Spleen (tissue), 11 donors: ENCODE measurements around the gene POMT1. TPM values are rescaled to one million over a fixed set of nuclear protein-coding genes. Genes with fewer than 3 reads are reported as not detected.

Source experiments
- DNase-seq: peaks from one replicate; pipeline ENCODE4 v3.0.0-alpha.2; 2020
- H3K27ac ChIP-seq, 8 donors: fragments of 200-600 bp; sonication (generic) in 7 of 8; 1 replicate in 4 of 8; 2 replicates in 4 of 8; pipeline versions ENCODE4 v1.5.0 to v1.8.0; 2016 to 2021; ENCODE audit warnings: inconsistent platforms in 4 of 8, mild to moderate bottlenecking in 4 of 8, moderate library complexity in 1 of 8
- H3K27me3 ChIP-seq, 7 donors: fragments of 200-600 bp; sonication (generic) in 6 of 7; replicated peaks in 1 of 7; 1 replicate in 4 of 7; 2 replicates in 3 of 7; pipeline versions ENCODE4 v1.5.0 to v1.8.0; 2016 to 2021; ENCODE audit warnings: inconsistent platforms in 3 of 7, mild to moderate bottlenecking in 1 of 7
- H3K36me3 ChIP-seq, 6 donors: fragments of 200-600 bp; sonication (generic) in 5 of 6; 1 replicate in 4 of 6; 2 replicates in 2 of 6; pipeline versions ENCODE4 v1.5.0 to v1.8.0; 2016 to 2021; ENCODE audit warnings: inconsistent platforms in 2 of 6
- H3K4me1 ChIP-seq, 6 donors: fragments of 200-600 bp; sonication (generic) in 5 of 6; 1 replicate in 3 of 6; 2 replicates in 3 of 6; pipeline versions ENCODE4 v1.5.0 to v1.8.0; 2016 to 2021; ENCODE audit warnings: inconsistent platforms in 3 of 6
- H3K4me3 ChIP-seq, 8 donors: fragments of 200-600 bp; sonication (generic) in 7 of 8; 1 replicate in 4 of 8; 2 replicates in 4 of 8; pipeline versions ENCODE4 v1.5.0 to v1.8.0; 2016 to 2021; ENCODE audit warnings: inconsistent platforms in 4 of 8, mild to moderate bottlenecking in 4 of 8, moderate library complexity in 2 of 8
- H3K9me3 ChIP-seq, 8 donors: fragments of 200-600 bp; sonication (generic) in 7 of 8; 1 replicate in 4 of 8; 2 replicates in 4 of 8; pipeline versions ENCODE4 v1.5.0 to v1.8.0; 2016 to 2021; ENCODE audit warnings: inconsistent platforms in 4 of 8
- POLR2A ChIP-seq, 3 donors: fragments of 450-650 bp; IDR thresholded peaks; one replicate each; pipeline ENCODE4 v1.5.1; 2017; ENCODE audit warnings: antibody characterized with exemption in 3 of 3, mild to moderate bottlenecking in 1 of 3
- POLR2AphosphoS5 ChIP-seq, 3 donors: sonication (generic); formaldehyde crosslinking; IDR thresholded peaks; one replicate each; pipeline ENCODE4 v1.5.1; 2017; ENCODE audit warnings: antibody characterized with exemption in 3 of 3
- WGBS, 5 donors: extraction: QIAGEN DNeasy Blood & Tissue Kit in 3 of 5; methylation state at CpG; one replicate each; pipeline versions ENCODE4 v1.1.5 to v1.1.7; 2013 to 2018; 5-methylcytosine and 5-hydroxymethylcytosine counted together
- intact Hi-C: fragments of 100-400 bp; cut with DNase I; formaldehyde crosslinking; loops from one replicate; pipeline ENCODE4 v1.15.0; 2023; ENCODE audit warnings: low total_unique reads
- polyA plus RNA-seq, 3 donors: library from polyadenylated mRNA; stranded (reverse); fragments of 200-250 nt; gene quantifications; one replicate each; pipeline ENCODE4 v1.2.1, GENCODE V29; 2013
- total RNA-seq, 7 donors: library from RNA; depleted of rRNA in 3 of 7; stranded (reverse); fragments of >200 nt in 3 of 7; fragmentation: NEBNext Ultra II Directional in 4 of 7; extraction: Animal tissue kit (Norgen Biotek cat#: 25700) in 4 of 7; gene quantifications; one replicate each; pipeline versions ENCODE4 v1.1.0 to v1.2.1, GENCODE V29; 2016 to 2021
- TF ChIP-seq, protein P1 (sequence below), 11 experiments: fragments of 200-600 bp in 7 of 11; fragments of 450-650 bp in 4 of 11; sonication (generic) in 4 of 11; IDR thresholded peaks in 8 of 11; conservative IDR thresholded peaks in 3 of 11; 1 replicate in 7 of 11; 2 replicates in 4 of 11; pipeline versions ENCODE4 v1.4.0 to v1.8.0; 2016 to 2021; ENCODE audit warnings: antibody characterized with exemption in 11 of 11, inconsistent platforms in 4 of 11, mild to moderate bottlenecking in 1 of 11
- donor health status: healthy with polysubstance abuse.
- donor health status: DM: no; HTN: no; CAD: no; lungs with moderate emphysema.
- donor health status: DM: no; HTN: no; CAD: no.
- donor health status: Bipolar disorder and iron deficiency.
- donor health status: healthy.
- donor health status: DM: no; HTN: no; CAD: no.
- donor health status: DM: yes; HTN: yes; CAD: no.

Gene POMT1
- total and polyA plus RNA-seq, 10 donors: 20.4 to 66.5 (median 32.3) TPM

DNA sequence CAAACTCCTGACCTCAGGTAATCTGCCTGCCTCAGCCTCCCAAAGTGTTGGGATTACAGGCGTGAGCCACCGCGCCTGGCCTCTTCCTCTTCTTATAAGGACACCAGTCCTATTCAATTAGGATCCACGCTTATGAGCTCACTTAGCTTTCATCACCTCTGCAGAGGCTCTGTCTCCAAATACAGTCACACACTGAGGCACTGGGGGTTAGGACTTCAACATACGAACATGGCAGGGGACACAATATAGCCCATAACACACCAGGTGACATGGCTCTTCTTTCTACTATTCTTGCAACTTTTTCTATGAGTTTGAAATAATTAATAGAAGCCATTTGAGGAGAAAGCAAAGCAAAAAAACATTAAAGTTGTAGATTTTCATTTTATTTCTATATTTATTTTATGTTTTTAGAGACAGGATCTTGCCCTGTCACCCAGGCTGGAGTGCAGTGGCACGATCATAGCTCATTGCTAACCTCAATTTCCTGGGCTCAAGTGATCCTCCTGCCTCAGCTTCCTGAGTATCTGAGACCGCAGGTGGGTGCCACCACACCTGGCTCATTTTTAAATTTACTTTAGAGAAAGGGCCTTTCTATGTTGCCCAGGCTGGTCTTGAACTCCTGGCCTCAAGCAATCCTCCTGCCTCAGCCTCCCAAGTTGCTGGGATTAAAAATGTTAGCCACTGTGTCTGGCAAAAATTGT, 36.7 kb downstream of the POMT1 start:
- WGBS, 5 donors: 71 to 78% (median 77%) methylated on average over 7 of the region's 7 CpGs

DNA sequence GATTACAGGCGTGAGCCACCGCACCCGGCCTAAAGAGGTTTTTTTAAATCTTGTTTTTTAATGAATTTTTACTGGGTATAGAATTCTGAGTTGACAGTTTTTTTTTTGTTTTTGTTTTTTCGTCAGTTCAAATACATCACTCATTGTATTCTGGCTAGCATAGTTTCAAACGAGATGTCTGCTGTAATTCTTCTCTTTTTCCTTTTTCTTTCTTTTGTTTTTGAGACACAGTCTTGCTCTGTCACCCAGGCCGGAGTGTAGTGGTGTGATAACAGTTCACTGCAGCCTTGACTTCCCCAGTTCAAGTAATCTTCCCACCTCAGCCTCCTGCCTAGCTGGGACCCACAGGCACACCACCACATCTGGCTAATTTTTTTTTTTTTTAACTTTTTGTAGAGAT, 40.4 kb downstream of the POMT1 start:
- TF ChIP-seq POLR2AphosphoS5 (IDR thresholded peaks at IDR 0.05): no peak
- TF ChIP-seq, protein P1, sequence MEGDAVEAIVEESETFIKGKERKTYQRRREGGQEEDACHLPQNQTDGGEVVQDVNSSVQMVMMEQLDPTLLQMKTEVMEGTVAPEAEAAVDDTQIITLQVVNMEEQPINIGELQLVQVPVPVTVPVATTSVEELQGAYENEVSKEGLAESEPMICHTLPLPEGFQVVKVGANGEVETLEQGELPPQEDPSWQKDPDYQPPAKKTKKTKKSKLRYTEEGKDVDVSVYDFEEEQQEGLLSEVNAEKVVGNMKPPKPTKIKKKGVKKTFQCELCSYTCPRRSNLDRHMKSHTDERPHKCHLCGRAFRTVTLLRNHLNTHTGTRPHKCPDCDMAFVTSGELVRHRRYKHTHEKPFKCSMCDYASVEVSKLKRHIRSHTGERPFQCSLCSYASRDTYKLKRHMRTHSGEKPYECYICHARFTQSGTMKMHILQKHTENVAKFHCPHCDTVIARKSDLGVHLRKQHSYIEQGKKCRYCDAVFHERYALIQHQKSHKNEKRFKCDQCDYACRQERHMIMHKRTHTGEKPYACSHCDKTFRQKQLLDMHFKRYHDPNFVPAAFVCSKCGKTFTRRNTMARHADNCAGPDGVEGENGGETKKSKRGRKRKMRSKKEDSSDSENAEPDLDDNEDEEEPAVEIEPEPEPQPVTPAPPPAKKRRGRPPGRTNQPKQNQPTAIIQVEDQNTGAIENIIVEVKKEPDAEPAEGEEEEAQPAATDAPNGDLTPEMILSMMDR (IDR thresholded peaks at IDR 0.05 in 8 of 11, conservative IDR thresholded peaks at IDR 0.05 in 3 of 11): no peak
- no peak for TF ChIP-seq POLR2A (IDR thresholded peaks at IDR 0.05)
- DNase-seq: no peak
- no peak overlapping the region for H3K4me3 ChIP-seq

More for the DNA sequence above, 36.7 kb downstream of the POMT1 start:
- Histone ChIP-seq H3K4me1 (peaks cover 0 to 21% (median 3%) of the 10 kb centered on the region in 6 donors), H3K36me3 (no peaks in the 10 kb centered on the region), H3K4me3 (no peak overlapping the region), H3K27me3 (peaks cover 0 to 5% (median 0%) of the 10 kb centered on the region in 7 donors), H3K27ac (no peak overlapping the region), H3K9me3 (peaks cover 8 to 27% (median 25%) of the 10 kb centered on the region in 8 donors)
- no peak for DNase-seq
- no peak for TF ChIP-seq POLR2A (IDR thresholded peaks at IDR 0.05)
- TF ChIP-seq, protein P1 (IDR thresholded peaks at IDR 0.05 in 8 of 11, conservative IDR thresholded peaks at IDR 0.05 in 3 of 11): no peak
- no peak for TF ChIP-seq POLR2AphosphoS5 (IDR thresholded peaks at IDR 0.05)
- intact Hi-C loops: no loop called here

DNA sequence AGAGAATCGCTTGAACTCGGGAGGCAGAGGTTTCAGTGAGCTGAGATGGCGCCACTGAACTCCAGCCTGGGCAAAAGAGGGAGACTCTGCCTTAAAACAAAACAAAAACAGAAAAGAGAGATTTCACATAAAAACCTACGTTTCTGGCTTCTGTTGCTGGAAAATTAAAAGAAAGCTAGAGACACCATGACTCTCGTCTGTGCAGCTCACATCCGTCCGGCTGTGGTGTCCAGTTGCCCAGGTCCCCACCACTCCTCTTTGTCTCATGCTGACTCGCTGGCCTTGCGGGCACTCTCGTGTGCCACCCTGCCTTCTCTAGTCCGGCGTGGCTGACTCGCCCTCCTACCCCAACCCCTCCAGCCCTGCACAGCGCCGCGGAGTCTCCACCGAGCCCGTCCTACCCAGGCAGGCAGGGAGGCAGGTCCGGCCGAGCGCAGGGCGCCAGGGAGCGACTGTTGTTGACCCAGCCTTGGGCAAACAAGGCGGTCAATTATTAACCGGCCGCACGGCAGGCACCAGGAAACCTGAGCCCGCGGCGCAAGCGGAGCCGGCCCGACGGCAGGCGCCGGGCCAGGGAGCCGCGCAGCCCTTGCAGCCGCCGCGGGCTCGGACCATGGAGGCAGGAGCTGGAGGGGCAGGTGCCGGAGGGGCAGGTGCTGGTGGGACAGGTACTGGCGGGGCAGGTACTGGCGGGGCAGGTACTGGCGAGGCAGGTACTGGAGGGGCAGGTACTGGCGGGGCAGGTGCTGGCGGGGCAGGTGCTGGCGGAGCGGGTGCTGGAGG, 42.5 kb downstream of the POMT1 start, which contains the start of gene PRRT1B:
TSS of gene PRRT1B (plus strand) at position 521 of the 783 bp plus-strand sequence. CDS start at position 614, 93 bp downstream.
- DNase-seq: no peak
- TF ChIP-seq POLR2AphosphoS5 (IDR thresholded peaks at IDR 0.05) (no peak), POLR2A (IDR thresholded peaks at IDR 0.05) (no peak)
- TF ChIP-seq, protein P1 (IDR thresholded peaks at IDR 0.05 in 8 of 11, conservative IDR thresholded peaks at IDR 0.05 in 3 of 11): no peak
- Histone ChIP-seq H3K36me3 (no peaks in the 10 kb centered on the region), H3K4me1 (peaks cover 0 to 20% (median 13%) of the 10 kb centered on the region in 6 donors), H3K4me3 (peak within 1 kb of the TSS in 2 of 8 donors; percentile 13 to 54), H3K9me3 (peaks cover 8 to 46% (median 27%) of the 10 kb centered on the region in 8 donors), H3K27ac (no peak within 1 kb of the TSS), H3K27me3 (peaks cover 0 to 61% (median 29%) of the 10 kb centered on the region in 7 donors)
- 27 to 43% (median 32%) methylated on average over 39 to 50 of the region's 50 CpGs for WGBS, 5 donors
- intact Hi-C loops: no loop called here

More for the DNA sequence above, 40.4 kb downstream of the POMT1 start:
- Histone ChIP-seq H3K27me3 (peaks cover 0 to 43% (median 26%) of the 10 kb centered on the region in 7 donors), H3K4me1 (peaks cover 0 to 29% (median 14%) of the 10 kb centered on the region in 6 donors), H3K27ac (no peak overlapping the region), H3K36me3 (no peaks in the 10 kb centered on the region), H3K9me3 (peaks cover 8 to 37% (median 27%) of the 10 kb centered on the region in 8 donors)
- intact Hi-C loops: no loop called here
- 90 to 95% (median 92%) methylated on average over 6 of the region's 6 CpGs for WGBS, 5 donors
